CD4-positive, alpha-beta T cell (primary cell): ENCODE data around the gene CDK5R1. TPM values are rescaled to one million over a fixed set of nuclear protein-coding genes. Genes with fewer than 3 reads are reported as not detected.
A peak's percentile ranks its signal among the peaks of the same experiment; 100 is the strongest.

Source experiments
- ATAC-seq: fragments of 200-7000 bp; cut with Tn5 transposase; one replicate; pipeline ENCODE4 v1.10.0; 2022; ENCODE audit warnings: mild to moderate bottlenecking; ENCODE audit not compliant: poor library complexity
- CTCF ChIA-PET: fragments of 350-600 bp; sonication (Branson Sonifier 250); formaldehyde crosslinking; loops from one replicate; lab custom pipeline; 2021; ENCODE audit warnings: antibody characterized with exemption, inconsistent platforms; lab: Charles Lee
- POLR2A ChIA-PET: fragments of 350-600 bp; sonication (Branson Sonifier 250); formaldehyde crosslinking; loops from one replicate; lab custom pipeline; 2021; ENCODE audit warnings: antibody characterized with exemption, inconsistent platforms; lab: Charles Lee
- DNase-seq, 14 experiments: peaks; one replicate each; pipeline ENCODE4 v3.0.0-alpha.2; 2013 to 2020; ENCODE audit warnings: mixed read lengths in 2 of 14
- H3K27ac ChIP-seq, 2 donors: one replicate each; pipeline versions ENCODE4 v1.5.1 to v1.7.0; 2013; ENCODE audit warnings: low read length in 2 of 2, low read depth in 1 of 2, mild to moderate bottlenecking in 1 of 2
- H3K27me3 ChIP-seq, 2 experiments: 1 replicate in 1 of 2; 2 replicates in 1 of 2; pipeline versions ENCODE4 v1.6.1 to v1.7.0; 2013; ENCODE audit warnings: low read length in 2 of 2, control low read depth in 1 of 2, mild to moderate bottlenecking in 1 of 2, moderate library complexity in 1 of 2; ENCODE audit not compliant: insufficient read depth in 2 of 2, control insufficient read depth in 1 of 2
- H3K36me3 ChIP-seq: one replicate; pipeline ENCODE4 v1.6.1; 2013; ENCODE audit warnings: low read length, control low read depth; ENCODE audit not compliant: insufficient read depth
- H3K4me1 ChIP-seq: one replicate; pipeline ENCODE4 v1.6.1; 2013; ENCODE audit warnings: low read length, control low read depth; ENCODE audit not compliant: insufficient read depth
- H3K4me3 ChIP-seq: one replicate; pipeline ENCODE4 v1.5.1; 2013; ENCODE audit warnings: mild to moderate bottlenecking, low read length, moderate library complexity
- H3K9me3 ChIP-seq, 2 experiments: 1 replicate in 1 of 2; 2 replicates in 1 of 2; pipeline versions ENCODE4 v1.6.1 to v1.7.0; 2013; ENCODE audit warnings: low read length in 2 of 2, mild to moderate bottlenecking in 2 of 2, control low read depth in 1 of 2, moderate library complexity in 1 of 2; ENCODE audit not compliant: control insufficient read depth in 1 of 2, insufficient read depth in 1 of 2
- H3K27ac Mint-ChIP-seq: one replicate; pipeline ENCODE4 v1.8.0; 2020; ENCODE audit warnings: mixed read lengths
- H3K27me3 Mint-ChIP-seq: one replicate; pipeline ENCODE4 v1.8.0; 2021; ENCODE audit warnings: mixed read lengths
- H3K36me3 Mint-ChIP-seq: one replicate; pipeline ENCODE4 v1.8.0; 2021; ENCODE audit warnings: low read depth, mixed read lengths
- H3K4me1 Mint-ChIP-seq: one replicate; pipeline ENCODE4 v1.8.0; 2021; ENCODE audit warnings: low read depth, mixed read lengths
- H3K4me3 Mint-ChIP-seq: one replicate; pipeline ENCODE4 v1.8.0; 2020; ENCODE audit warnings: mild to moderate bottlenecking, mixed read lengths
- H3K9me3 Mint-ChIP-seq: one replicate; pipeline ENCODE4 v1.8.0; 2020; ENCODE audit warnings: mixed read lengths
- CTCF ChIP-seq: fragments of 200-600 bp; IDR thresholded peaks from one replicate; pipeline ENCODE4 v1.8.0; 2022; ENCODE audit warnings: antibody characterized with exemption, mild to moderate bottlenecking
- intact Hi-C, 2 experiments: fragments of 100-400 bp; cut with DNase I in 1 of 2; cut with micrococcal nuclease in 1 of 2; formaldehyde crosslinking; loops; one replicate each; pipeline versions ENCODE4 v1.15.1 to v1.9.0; 2023 to 2025; cut with DNase I, micrococcal nuclease
- total RNA-seq, 174 experiments: library from RNA in 2 of 174; stranded (reverse) in 2 of 174; gene quantifications; one replicate each; pipeline ENCODE4 v1.2.3 and lab custom pipeline; 2021 to 2026

CDK5R1 gene
- total RNA-seq, 2 experiments from 2014 or later = 21.7 to 22.5 TPM

- no peak for DNase-seq
- ChIA-PET CTCF (no interaction called here), POLR2A (interaction anchor here (0.9 to 3.2 kb wide), 4 partner anchors 7 to 24 kb away, joined by 4 to 9 read pairs (median 6); partner anchors contain the start of gene CDK5R1)
- H3K27ac Mint-ChIP-seq = peak overlapping the region; percentile 30
- Histone ChIP-seq H3K9me3 (no peaks in the 10 kb centered on the region), H3K27ac (no peak overlapping the region), H3K4me3 (no peak overlapping the region), H3K27me3 (no peaks in the 10 kb centered on the region), H3K4me1 (peaks cover 64% of the 10 kb centered on the region), H3K36me3 (no peaks in the 10 kb centered on the region)
- peaks cover 40% of the 10 kb centered on the region for H3K4me1 Mint-ChIP-seq
- intact Hi-C loops = no loop called here
- TF ChIP-seq CTCF = no peak
- no peak for ATAC-seq
- H3K9me3 Mint-ChIP-seq = no peaks in the 10 kb centered on the region
- no peak overlapping the region for H3K4me3 Mint-ChIP-seq
- H3K27me3 Mint-ChIP-seq = no peaks in the 10 kb centered on the region
- H3K36me3 Mint-ChIP-seq = no peaks in the 10 kb centered on the region
Measured at GRCh38 chr17:32496395-32497073, 9.7 kb downstream of the CDK5R1 start.

DNA sequence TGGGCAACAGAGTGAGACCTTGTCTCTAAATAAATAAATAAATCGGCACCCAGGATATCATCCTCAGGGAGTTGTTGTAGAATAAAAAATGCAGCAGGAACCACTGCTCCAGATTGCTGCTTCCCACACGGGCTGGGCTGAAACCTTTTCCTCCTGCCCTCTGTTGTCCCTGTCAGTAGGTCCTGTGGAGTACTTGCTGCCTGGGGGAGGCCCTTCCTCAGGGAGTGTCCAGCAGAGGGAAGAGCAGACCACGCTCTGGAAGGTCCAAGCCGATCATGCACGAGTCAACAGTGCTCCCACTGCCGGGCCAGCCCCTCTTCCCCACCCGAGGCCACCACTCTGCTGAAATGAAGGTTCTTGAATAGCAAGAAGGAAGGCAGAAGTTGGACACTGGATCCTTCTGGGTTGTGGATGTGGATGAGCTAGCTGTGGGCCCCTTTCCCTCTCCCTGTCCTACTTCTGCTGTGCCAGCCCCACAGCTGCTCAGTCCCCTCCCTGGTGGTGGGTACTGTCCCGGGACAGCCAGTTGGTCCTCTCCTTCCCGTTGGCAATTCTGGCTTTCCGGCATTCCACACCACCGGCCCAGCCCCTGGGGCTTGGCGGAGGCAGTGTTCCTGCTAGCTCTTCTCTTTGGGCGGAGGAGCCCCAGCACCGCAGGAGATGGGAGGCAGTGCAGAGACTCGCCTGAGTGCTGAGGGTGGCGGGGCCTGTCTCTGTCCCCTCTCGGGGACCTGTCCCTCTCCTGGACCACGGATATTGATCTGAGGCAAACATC is 10.8 kb downstream of the CDK5R1 start:
- ChIA-PET CTCF (no interaction called here), POLR2A (interaction anchor here (2.6 to 3.2 kb wide), 2 partner anchors 10 to 20 kb away, joined by 7 to 16 read pairs; partner anchors contain the start of gene CDK5R1)
- Histone ChIP-seq H3K27ac (no peak overlapping the region), H3K4me1 (peaks cover 64% of the 10 kb centered on the region), H3K9me3 (no peaks in the 10 kb centered on the region), H3K27me3 (no peaks in the 10 kb centered on the region), H3K36me3 (no peaks in the 10 kb centered on the region), H3K4me3 (no peak overlapping the region)
- Mint-ChIP-seq H3K27me3 (no peaks in the 10 kb centered on the region), H3K27ac (peak overlapping the region; percentile 30), H3K36me3 (no peaks in the 10 kb centered on the region), H3K9me3 (no peaks in the 10 kb centered on the region), H3K4me3 (no peak overlapping the region), H3K4me1 (peaks cover 40% of the 10 kb centered on the region)
- intact Hi-C loops = no loop called here
- ATAC-seq (no peak), DNase-seq (no peak)
- no peak for TF ChIP-seq CTCF

DNA sequence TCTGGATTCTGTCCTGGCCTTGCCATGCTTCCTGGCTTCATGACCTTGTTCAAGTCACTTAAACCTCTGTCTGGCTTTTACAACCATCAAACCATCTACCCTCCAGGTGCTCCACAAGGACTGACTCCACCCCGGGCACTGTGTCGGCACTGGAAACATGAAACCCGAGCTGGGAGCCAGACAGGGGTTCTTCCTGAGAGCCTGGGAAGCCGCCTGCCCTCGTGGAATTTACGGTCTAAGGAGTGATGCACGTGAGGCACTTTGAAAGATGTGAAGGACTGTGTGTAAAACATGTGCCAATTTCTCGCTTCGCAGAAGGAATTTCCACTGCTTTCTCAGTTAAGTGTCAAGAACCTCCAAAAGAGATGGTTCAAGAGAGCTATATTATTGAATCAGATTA is 11.6 kb downstream of the CDK5R1 start:
- Mint-ChIP-seq H3K4me3 (no peak overlapping the region), H3K27me3 (no peaks in the 10 kb centered on the region), H3K9me3 (no peaks in the 10 kb centered on the region), H3K27ac (peak overlapping the region; percentile 53), H3K4me1 (peaks cover 41% of the 10 kb centered on the region), H3K36me3 (no peaks in the 10 kb centered on the region)
- CTCF ChIA-PET = no interaction called here
- no peak for TF ChIP-seq CTCF
- no peak overlapping the region for H3K4me3 ChIP-seq
- POLR2A ChIA-PET = interaction anchor here (1.0 to 2.6 kb wide), 2 partner anchors 11 to 21 kb away, joined by 3 to 16 read pairs; partner anchors contain the start of gene CDK5R1
- H3K27me3 ChIP-seq = no peaks in the 10 kb centered on the region
- H3K36me3 ChIP-seq = no peaks in the 10 kb centered on the region
- H3K4me1 ChIP-seq = peaks cover 64% of the 10 kb centered on the region
- ATAC-seq = no peak
- intact Hi-C loops = no loop called here
- H3K9me3 ChIP-seq = no peaks in the 10 kb centered on the region
- DNase-seq = no peak
- no peak overlapping the region for H3K27ac ChIP-seq
